H1 (cell line): Measurements from ENCODE around the gene ARHGEF11. TPM values are rescaled to one million over a fixed set of nuclear protein-coding genes. Genes with fewer than 3 reads are reported as not detected.

ENCODE experiments used
- CTCF ChIA-PET: fragments of 300-600 bp; sonication (Branson Sonifier 250); formaldehyde crosslinking; loops from one replicate; lab custom pipeline; 2021; ENCODE audit not compliant: partially characterized antibody; lab: Charles Lee
- POLR2A ChIA-PET: fragments of 300-600 bp; sonication (Branson Sonifier 250); formaldehyde crosslinking; loops from one replicate; lab custom pipeline; 2021; ENCODE audit warnings: inconsistent platforms; ENCODE audit not compliant: partially characterized antibody; lab: Charles Lee
- DNase-seq, 2 experiments: peaks; one replicate each; pipeline versions ENCODE4 v3.0.0 to v3.0.0-alpha.2; 2010 to 2022; ENCODE audit warnings: low spot score in 2 of 2, low read depth in 1 of 2, mixed read lengths in 1 of 2
- FAIRE-seq: peaks from 2 replicates; lab custom pipeline; 2011; peaks lifted over from hg19 to GRCh38; lab: Jason Lieb, UNC
- H2AFZ ChIP-seq: 2 replicates; pipeline ENCODE4 v1.8.1; 2012; ENCODE audit warnings: low read length, inconsistent platforms
- H2AK5ac ChIP-seq: 2 replicates; pipeline ENCODE4 v1.6.1; 2013; ENCODE audit warnings: low read depth, low read length
- H2BK120ac ChIP-seq: replicated peaks from 2 replicates; pipeline ENCODE3; 2013; ENCODE audit warnings: low read depth, low read length, inconsistent platforms
- H2BK12ac ChIP-seq: 2 replicates; pipeline ENCODE4 v1.6.1; 2013; ENCODE audit warnings: low read depth, low read length
- H2BK15ac ChIP-seq: 2 replicates; pipeline ENCODE4 v1.6.1; 2013; ENCODE audit warnings: low read length
- H2BK20ac ChIP-seq: 2 replicates; pipeline ENCODE4 v1.6.1; 2013; ENCODE audit warnings: low read length
- H2BK5ac ChIP-seq: 2 replicates; pipeline ENCODE4 v1.6.1; 2013; ENCODE audit warnings: low read depth, low read length
- H3K14ac ChIP-seq: 2 replicates; pipeline ENCODE4 v1.6.1; 2013; ENCODE audit warnings: inconsistent platforms; ENCODE audit not compliant: insufficient read length
- H3K18ac ChIP-seq: 2 replicates; pipeline ENCODE4 v1.6.1; 2013; ENCODE audit warnings: low read length; ENCODE audit errors: extremely low read depth
- H3K23ac ChIP-seq: 2 replicates; pipeline ENCODE4 v1.6.1; 2013; ENCODE audit warnings: inconsistent platforms; ENCODE audit not compliant: insufficient read length
- H3K23me2 ChIP-seq: 2 replicates; pipeline ENCODE4 v1.6.1; 2013; ENCODE audit warnings: low read depth, low read length
- H3K27ac ChIP-seq: 2 replicates; pipeline ENCODE4 v1.6.1; 2011; ENCODE audit warnings: low read depth, low read length, inconsistent platforms
- H3K27me3 ChIP-seq, 4 experiments: replicated peaks in 1 of 4; 1 replicate in 1 of 4; 2 replicates in 3 of 4; pipeline versions ENCODE4 v1.6.1 to v1.8.1; 2011 to 2013; ENCODE audit warnings: low read length in 3 of 4, mild to moderate bottlenecking in 3 of 4, inconsistent platforms in 2 of 4, mixed read lengths in 2 of 4, moderate library complexity in 1 of 4; ENCODE audit not compliant: control insufficient read depth in 3 of 4, insufficient read depth in 3 of 4; ENCODE audit errors: extremely low read depth in 1 of 4
- H3K36me3 ChIP-seq, 4 experiments: 2 replicates each; pipeline versions ENCODE4 v1.6.1 to v1.8.1; 2011 to 2013; ENCODE audit warnings: mild to moderate bottlenecking in 4 of 4, low read length in 3 of 4, moderate library complexity in 2 of 4, control low read depth in 1 of 4, inconsistent platforms in 1 of 4; ENCODE audit not compliant: insufficient read depth in 4 of 4, control insufficient read depth in 2 of 4
- H3K4ac ChIP-seq: replicated peaks from 2 replicates; pipeline ENCODE3; 2013; ENCODE audit warnings: low read length, low read depth, mixed read lengths, inconsistent platforms; ENCODE audit not compliant: insufficient read length
- H3K4me1 ChIP-seq, 4 experiments: replicated peaks in 1 of 4; 1 replicate in 1 of 4; 2 replicates in 3 of 4; pipeline versions ENCODE4 v1.6.1 to v1.8.1; 2011 to 2013; ENCODE audit warnings: low read length in 3 of 4, inconsistent platforms in 2 of 4, mixed read lengths in 1 of 4; ENCODE audit not compliant: insufficient read depth in 4 of 4, control insufficient read depth in 3 of 4
- H3K4me2 ChIP-seq, 2 experiments: 2 replicates each; pipeline versions ENCODE4 v1.6.1 to v1.8.1; 2011 to 2013; ENCODE audit warnings: low read depth in 2 of 2, low read length in 2 of 2, control low read depth in 1 of 2, inconsistent platforms in 1 of 2, mild to moderate bottlenecking in 1 of 2; ENCODE audit not compliant: insufficient read depth in 1 of 2
- H3K4me3 ChIP-seq, 4 experiments: fragments of 200-600, 300-600 bp in 1 of 4; sonication (generic), shearing (Covaris generic), sonication (Bioruptor Twin) in 1 of 4; 2 replicates each; pipeline versions ENCODE4 v1.5.1 to v1.8.1; 2011 to 2016; ENCODE audit warnings: low read length in 4 of 4, low read depth in 3 of 4, control low read depth in 2 of 4, inconsistent platforms in 2 of 4, mild to moderate bottlenecking in 2 of 4, mixed read lengths in 1 of 4, moderate library complexity in 1 of 4; ENCODE audit not compliant: insufficient read depth in 2 of 4; ENCODE audit errors: extremely low read depth in 1 of 4
- H3K56ac ChIP-seq: replicated peaks from 2 replicates; pipeline ENCODE3; 2013; ENCODE audit warnings: low read depth, mild to moderate bottlenecking, mixed read lengths, low read length, inconsistent platforms; ENCODE audit not compliant: insufficient read length
- H3K79me1 ChIP-seq: 2 replicates; pipeline ENCODE4 v1.6.1; 2013; ENCODE audit warnings: low read depth, low read length, control low read depth
- H3K79me2 ChIP-seq, 2 experiments: 2 replicates each; pipeline versions ENCODE4 v1.6.1 to v1.8.1; 2012 to 2013; ENCODE audit warnings: low read length in 2 of 2, mild to moderate bottlenecking in 2 of 2, inconsistent platforms in 1 of 2; ENCODE audit not compliant: insufficient read depth in 2 of 2, control insufficient read depth in 1 of 2
- H3K9ac ChIP-seq, 4 experiments: replicated peaks in 1 of 4; 1 replicate in 1 of 4; 2 replicates in 3 of 4; pipeline versions ENCODE4 v1.6.1 to v1.8.1; 2011 to 2013; ENCODE audit warnings: low read depth in 3 of 4, low read length in 3 of 4, control low read depth in 2 of 4, mild to moderate bottlenecking in 2 of 4, moderate library complexity in 2 of 4, inconsistent platforms in 1 of 4; ENCODE audit errors: extremely low read depth in 1 of 4
- H3K9me3 ChIP-seq, 2 experiments: 2 replicates each; pipeline versions ENCODE4 v1.6.1 to v1.8.1; 2012 to 2013; ENCODE audit warnings: mild to moderate bottlenecking in 2 of 2, moderate library complexity in 2 of 2, control low read depth in 1 of 2, inconsistent platforms in 1 of 2, low read depth in 1 of 2, low read length in 1 of 2, mixed read lengths in 1 of 2; ENCODE audit not compliant: insufficient read depth in 2 of 2
- H4K20me1 ChIP-seq, 2 experiments: replicated peaks in 1 of 2; 2 replicates each; pipeline versions ENCODE3 to v1.8.1; 2011 to 2013; ENCODE audit warnings: inconsistent platforms in 2 of 2, low read length in 2 of 2, mild to moderate bottlenecking in 1 of 2; ENCODE audit not compliant: insufficient read depth in 2 of 2, control insufficient read depth in 1 of 2
- H4K5ac ChIP-seq: 2 replicates; pipeline ENCODE4 v1.6.1; 2013; ENCODE audit warnings: low read length, low read depth, mixed read lengths, inconsistent platforms; ENCODE audit not compliant: insufficient read length
- H4K8ac ChIP-seq: 2 replicates; pipeline ENCODE4 v1.8.0; 2013; ENCODE audit warnings: mild to moderate bottlenecking, moderate library complexity, low read length, inconsistent platforms; ENCODE audit not compliant: insufficient read depth; ENCODE audit errors: extremely low read depth
- H4K91ac ChIP-seq: replicated peaks from 2 replicates; pipeline ENCODE3; 2013; ENCODE audit warnings: low read length, mixed read lengths, inconsistent platforms; ENCODE audit not compliant: insufficient read length
- ATF3 ChIP-seq: IDR thresholded peaks from 2 replicates; pipeline ENCODE4 v1.6.1; 2011; ENCODE audit warnings: low read depth, mild to moderate bottlenecking, low read length; ENCODE audit not compliant: insufficient read depth
- CHD2 ChIP-seq: IDR thresholded peaks from 2 replicates; pipeline ENCODE4 v1.6.1; 2012; ENCODE audit warnings: low read length, improper control_type of control experiment
- POLR2AphosphoS5 ChIP-seq: IDR thresholded peaks from 2 replicates; pipeline ENCODE4 v1.6.1; 2011; ENCODE audit warnings: low read depth, low read length
- SIN3A ChIP-seq, 2 experiments: IDR thresholded peaks in 1 of 2; conservative IDR thresholded peaks in 1 of 2; 2 replicates each; pipeline ENCODE4 v1.6.1; 2011 to 2012; ENCODE audit warnings: low read length in 2 of 2, improper control_type of control experiment in 1 of 2, low read depth in 1 of 2, mild to moderate bottlenecking in 1 of 2
- SIRT6 ChIP-seq: IDR thresholded peaks from one replicate; pipeline ENCODE4 v1.7.1; 2012; ENCODE audit warnings: low read length, inconsistent platforms
- SP1 ChIP-seq: IDR thresholded peaks from 2 replicates; pipeline ENCODE4 v1.6.1; 2011; ENCODE audit warnings: low read depth, low read length
- TBP ChIP-seq: IDR thresholded peaks from 2 replicates; pipeline ENCODE4 v1.6.1; 2011; ENCODE audit warnings: low read depth, low read length, improper control_type of control experiment
- WGBS, 2 experiments: shearing (Covaris generic) in 1 of 2; methylation state at CpG; one replicate each; pipeline versions ENCODE4 v1.1.6 to v1.1.7; 2013 to 2015; ENCODE audit warnings: low lambda C conversion rate in 2 of 2, mixed read lengths in 2 of 2, inconsistent platforms in 1 of 2, low coverage in 1 of 2, missing lambda C conversion rate in 1 of 2; ENCODE audit not compliant: insufficient replicate concordance in 2 of 2, insufficient coverage in 1 of 2, insufficient read length in 1 of 2; ENCODE audit errors: extremely low coverage in 1 of 2, missing lambda C conversion rate in 1 of 2; 5-methylcytosine and 5-hydroxymethylcytosine counted together
- polyA plus RNA-seq, 7 experiments: library from polyadenylated mRNA; depleted of rRNA in 3 of 7; stranded (reverse) in 5 of 7; unstranded in 2 of 7; fragments of >200 nt in 5 of 7; fragments of 200-250 nt in 2 of 7; gene quantifications; 1 replicate in 5 of 7; 2 replicates in 1 of 7; 4 replicates in 1 of 7; pipeline versions ENCODE4 v1.2.1 to v1.2.3, GENCODE V29; 2011 to 2013; ENCODE audit warnings: missing spikeins in 2 of 7, mixed read lengths in 2 of 7
- total RNA-seq: library from RNA; stranded (reverse); fragmentation: NEBNext Ultra II Directional; extraction: Animal tissue kit (Norgen Biotek cat#: 25700); gene quantifications from 2 replicates; pipeline ENCODE4 v1.2.1, GENCODE V29; 2021

ARHGEF11 gene
- total and polyA plus RNA-seq, 2 of the 8 experiments (the other 6 are each of a cell fraction or from before 2014, with no cell fraction given): 19.9 to 33.1 TPM

GRCh38 chr1:156895455-156895812, 150.1 kb downstream of the ARHGEF11 start:
- TF ChIP-seq POLR2AphosphoS5 (no peak), SIRT6 (no peak), SP1 (no peak), TBP (peak; percentile 78), ATF3 (no peak), SIN3A (conservative IDR thresholded peaks at IDR 0.05 in 1 of 2, IDR thresholded peaks at IDR 0.05 in 1 of 2; ENCODE audit: low read depth in 1 of 2, low read length in 2 of 2) (no peak), CHD2 (no peak)
- DNase-seq: no peak
- no peak overlapping the region for H2BK120ac ChIP-seq
- H4K91ac ChIP-seq: no peak overlapping the region
- H3K27ac ChIP-seq: no peak overlapping the region
- H3K9ac ChIP-seq: no peak overlapping the region
- H3K4me2 ChIP-seq: no peak overlapping the region
- no peak for FAIRE-seq
- H3K79me1 ChIP-seq: no peaks in the 10 kb centered on the region
- H3K9me3 ChIP-seq: no peaks in the 10 kb centered on the region
- WGBS, 2 experiments: 87% methylated on average over 4 of the region's 4 CpGs; no CpG with 5 or more reads in 1 of the 2 experiments
- ChIA-PET CTCF (interaction anchor here (1.0 to 31.4 kb wide), 9 partner anchors 19 to 271 kb away, joined by 3 to 719 read pairs (median 158); partner anchors contain the start of genes INSRR, LRRC71 and NTRK1), POLR2A (interaction anchor here (1.4 to 2.3 kb wide), 3 partner anchors 32 to 170 kb away, joined by 3 to 6 read pairs (median 4); no protein-coding TSS in a partner anchor)
- H4K8ac ChIP-seq: no peak overlapping the region
- no peaks in the 10 kb centered on the region for H3K79me2 ChIP-seq
- no peak overlapping the region for H3K4ac ChIP-seq
- no peak overlapping the region for H3K4me3 ChIP-seq
- no peak overlapping the region for H2AK5ac ChIP-seq
- H3K27me3 ChIP-seq: peaks cover 8 to 47% (median 40%) of the 10 kb centered on the region in 4 experiments
- H2BK15ac ChIP-seq: no peak overlapping the region
- no peak overlapping the region for H2BK12ac ChIP-seq
- no peak overlapping the region for H3K14ac ChIP-seq
- no peak overlapping the region for H3K23ac ChIP-seq
- no peak overlapping the region for H2BK20ac ChIP-seq
- no peak overlapping the region for H3K18ac ChIP-seq
- H3K23me2 ChIP-seq: peaks cover 2% of the 10 kb centered on the region; the same call in 1 of the 2 replicates
- no peaks in the 10 kb centered on the region for H4K20me1 ChIP-seq
- no peaks in the 10 kb centered on the region for H3K36me3 ChIP-seq
- H4K5ac ChIP-seq: no peak overlapping the region
- no peak overlapping the region for H2AFZ ChIP-seq
- no peak overlapping the region for H2BK5ac ChIP-seq
- H3K4me1 ChIP-seq: peaks cover 0 to 10% (median 5%) of the 10 kb centered on the region in 4 experiments; a peak in 4 of 7 replicates
- no peak overlapping the region for H3K56ac ChIP-seq
